GM12878 (cell line): ENCODE data around the gene FAM177B. TPM values are rescaled to one million over a fixed set of nuclear protein-coding genes. Genes with fewer than 3 reads are reported as not detected.
A peak's percentile ranks its signal among the peaks of the same experiment; 100 is the strongest.
"Not testable (repeated sequence)": the region's sequence is repeated elsewhere in the genome, so short reads cannot be mapped to it uniquely, and the experiment has no call there.

Experiments used
- ATAC-seq: fragments of 200-7000 bp; cut with Tn5 transposase; 3 replicates; pipeline ENCODE4 v1.9.1; 2020; ENCODE audit warnings: mild to moderate bottlenecking, moderate library complexity
- BruUV-seq: library from RNA; stranded (reverse); fragments of 400-500 nt; replicated peaks from 2 replicates; lab custom pipeline; 2021; lab: Mats Ljungman, UMichigan
- CTCF ChIA-PET: fragments of 300-600 bp; sonication (Branson Sonifier 250); formaldehyde crosslinking; extraction: SDS; loops from one replicate; lab custom pipeline; 2021; ENCODE audit warnings: inconsistent platforms; lab: Yijun Ruan, JAX
- POLR2A ChIA-PET: fragments of 350-600 bp; formaldehyde crosslinking; extraction: SDS; loops from one replicate; lab custom pipeline; 2021; ENCODE audit warnings: inconsistent platforms; lab: Charles Lee
- RAD21 ChIA-PET: fragments of 300-600 bp; sonication (Branson Sonifier 250); formaldehyde crosslinking; loops from one replicate; lab custom pipeline; 2023; ENCODE audit warnings: antibody characterized with exemption; ENCODE audit not compliant: unreplicated experiment; lab: Charles Lee
- SMC1A ChIA-PET: fragments of 300-600 bp; sonication (Branson Sonifier 250); formaldehyde crosslinking; loops from one replicate; lab custom pipeline; 2023; ENCODE audit not compliant: unreplicated experiment, uncharacterized antibody; lab: Charles Lee
- DNase-seq: peaks from one replicate; pipeline ENCODE4 v3.0.0-alpha.2; 2011; ENCODE audit warnings: low read depth, low spot score
- FAIRE-seq: peaks from 3 replicates; lab custom pipeline; 2011; peaks lifted over from hg19 to GRCh38; lab: Jason Lieb, UNC
- H2AFZ ChIP-seq: 2 replicates; pipeline ENCODE4 v1.6.0; 2011; ENCODE audit warnings: low read depth, low read length, control low read depth; ENCODE audit not compliant: control insufficient read depth
- H3K27ac ChIP-seq: 2 replicates; pipeline ENCODE4 v1.5.1; 2011; ENCODE audit warnings: control low read depth; ENCODE audit not compliant: control insufficient read depth, insufficient read depth
- H3K27me3 ChIP-seq, 2 experiments: replicated peaks in 1 of 2; 2 replicates each; pipeline versions ENCODE4 v1.6.0 to v1.6.1; 2011; ENCODE audit warnings: low read length in 1 of 2; ENCODE audit not compliant: control insufficient read depth in 2 of 2, insufficient read depth in 2 of 2
- H3K36me3 ChIP-seq, 2 experiments: 2 replicates each; pipeline ENCODE4 v1.5.1; 2011; ENCODE audit warnings: low read length in 1 of 2; ENCODE audit not compliant: control insufficient read depth in 2 of 2, insufficient read depth in 2 of 2
- H3K4me1 ChIP-seq: 2 replicates; pipeline ENCODE4 v1.6.1; 2011; ENCODE audit warnings: mild to moderate bottlenecking, low read length, moderate library complexity, mixed read lengths; ENCODE audit not compliant: control insufficient read depth, insufficient read depth
- H3K4me2 ChIP-seq: 2 replicates; pipeline ENCODE4 v1.6.0; 2011; ENCODE audit warnings: control low read depth; ENCODE audit not compliant: control insufficient read depth, insufficient read depth
- H3K4me3 ChIP-seq: fragments of 200-600 bp; sonication (generic); 2 replicates; pipeline ENCODE4 v1.5.1; 2016
- H3K79me2 ChIP-seq: 2 replicates; pipeline ENCODE4 v1.6.0; 2011; ENCODE audit warnings: low read length; ENCODE audit not compliant: control insufficient read depth, insufficient read depth
- H3K9ac ChIP-seq: 2 replicates; pipeline ENCODE4 v1.8.0; 2011; ENCODE audit warnings: low read length, control low read depth, mixed read lengths; ENCODE audit not compliant: control insufficient read depth, insufficient read depth
- H3K9me3 ChIP-seq: replicated peaks from 3 replicates; pipeline ENCODE4 v1.5.1; 2011; ENCODE audit warnings: mild to moderate bottlenecking, low read length; ENCODE audit not compliant: control insufficient read depth, insufficient read depth
- H4K20me1 ChIP-seq: 2 replicates; pipeline ENCODE4 v1.6.0; 2011; ENCODE audit not compliant: control insufficient read depth, insufficient read depth
- EED ChIP-seq: sonication (generic); IDR thresholded peaks from 2 replicates; pipeline ENCODE4 v1.6.1; 2016; ENCODE audit warnings: antibody characterized with exemption, low read depth
- JUND ChIP-seq: IDR thresholded peaks from 2 replicates; pipeline ENCODE4 v1.6.1; 2012; ENCODE audit warnings: low read depth, mild to moderate bottlenecking, low read length, improper control_type of control experiment, moderate library complexity
- NR2C1 ChIP-seq: fragments of 450-650 bp; IDR thresholded peaks from 2 replicates; pipeline ENCODE4 v1.6.1; 2017; ENCODE audit warnings: antibody characterized with exemption, mild to moderate bottlenecking, moderate library complexity
- SRF ChIP-seq, 2 experiments: IDR thresholded peaks; 2 replicates each; pipeline ENCODE4 v1.6.1; 2011; ENCODE audit warnings: low read depth in 2 of 2, low read length in 2 of 2, mild to moderate bottlenecking in 1 of 2, moderate library complexity in 1 of 2
- WGBS: methylation state at CpG from one replicate; pipeline ENCODE4 v1.1.6; 2016; ENCODE audit warnings: low lambda C conversion rate; ENCODE audit not compliant: insufficient replicate concordance, insufficient coverage; ENCODE audit errors: missing lambda C conversion rate; 5-methylcytosine and 5-hydroxymethylcytosine counted together
- in situ Hi-C: fragments of 300-500 bp; cut with MboI; formaldehyde crosslinking; loops from 9 replicates; pipeline ENCODE4 v1.14.3; 2018; ENCODE audit warnings: mixed read lengths
- intact Hi-C: fragments of 100-400 bp; cut with micrococcal nuclease; formaldehyde crosslinking; loops from one replicate; pipeline ENCODE4 v1.14.2; 2022; ENCODE audit not compliant: unreplicated experiment
- polyA plus RNA-seq, 11 experiments: library from polyadenylated mRNA; depleted of rRNA in 4 of 11; unstranded in 6 of 11; stranded (reverse) in 5 of 11; fragments of >200 nt; fragmentation: Nextera tagmentation in 4 of 11; fragmentation: Illumina TruSeq in 1 of 11; extraction: Ambion mirVana in 4 of 11; extraction: Trizol in 1 of 11; gene quantifications; 1 replicate in 1 of 11; 2 replicates in 10 of 11; pipeline versions ENCODE4 v1.2.1 to v1.2.3, GENCODE V29; 2011 to 2016; ENCODE audit warnings: inconsistent platforms in 2 of 11, missing spikeins in 2 of 11, low read depth in 1 of 11
- total RNA-seq, 4 experiments: library from RNA; depleted of rRNA in 3 of 4; stranded (reverse); fragments of >200 nt in 3 of 4; fragmentation: Illumina TruSeq in 1 of 4; extraction: Trizol in 1 of 4; gene quantifications; 2 replicates each; pipeline versions ENCODE4 v1.2.1 to v1.2.3, GENCODE V29; 2013 to 2021

FAM177B gene
- total and polyA plus RNA-seq, 10 of the 15 experiments (the other 5 are each of a cell fraction or from before 2014, with no cell fraction given) = 0.06 TPM; not detected in 9

GRCh38 chr1:222739929-222740328 lies 2.9 kb downstream of the FAM177B start (continued):
- TF ChIP-seq EED = no peak
- no peak for TF ChIP-seq SRF (IDR thresholded peaks at IDR 0.05; ENCODE audit: low read depth in 2 of 2, low read length in 2 of 2)
- no peak for TF ChIP-seq NR2C1
- no peak for TF ChIP-seq JUND

- in situ Hi-C loops, H3K4me1 ChIP-seq, H3K27ac ChIP-seq, H3K4me3 ChIP-seq, H3K36me3 ChIP-seq, H3K27me3 ChIP-seq, FAIRE-seq, BruUV-seq, H3K9me3 ChIP-seq, H3K9ac ChIP-seq, H3K79me2 ChIP-seq, H4K20me1 ChIP-seq, H3K4me2 ChIP-seq, H2AFZ ChIP-seq, DNase-seq, RAD21 ChIA-PET, intact Hi-C loops: not testable (repeated sequence)
- ATAC-seq = peak; percentile 48; the same call in 2 of the 3 replicates
- ChIA-PET SMC1A (interaction anchor here (0.6 to 1.0 kb wide), 4 partner anchors 10 to 82 kb away, joined by 3 read pairs; no protein-coding TSS in a partner anchor), POLR2A (interaction anchor here (1.5 kb wide), 1 partner anchor 10 kb away, joined by 4 read pairs; no protein-coding TSS in a partner anchor), CTCF (interaction anchor here (0.7 to 1.6 kb wide), 3 partner anchors 340 to 382 kb away, joined by 3 to 4 read pairs (median 4); no protein-coding TSS in a partner anchor)
- 49% methylated on average over 5 of the region's 5 CpGs for WGBS
Measured at GRCh38 chr1:222741630-222742457, 4.8 kb downstream of the FAM177B start.
